ENCODE results near the gene CDH18. TPM values are rescaled to one million over a fixed set of nuclear protein-coding genes. Genes with fewer than 3 reads are reported as not detected.

The CDH18 gene
- total RNA-seq, 1 donor from 2014 or later = not detected

GRCh38 chr5:19923742-19924141 is 64.3 kb downstream of the CDH18 start:
- ATAC-seq (ENCODE audit: low read depth) (no peak), DNase-seq (no peak)
- Mint-ChIP-seq H3K27me3 (no peaks in the 10 kb centered on the region), H3K4me3 (no peak overlapping the region), H3K9me3 (peaks cover 2% of the 10 kb centered on the region), H3K36me3 (ENCODE audit: low read depth) (no peaks in the 10 kb centered on the region), H3K27ac (no peak overlapping the region), H3K4me1 (no peaks in the 10 kb centered on the region)
- ChIA-PET CTCF (no interaction called here), POLR2A (no interaction called here)
- TF ChIP-seq CTCF (IDR thresholded peaks at IDR 0.05) = no peak
- intact Hi-C loops (cut with micrococcal nuclease) = no loop called here

- no peaks in the 10 kb centered on the region for H3K4me1 Mint-ChIP-seq
- H3K27me3 Mint-ChIP-seq = no peaks in the 10 kb centered on the region
- no peaks in the 10 kb centered on the region for H3K36me3 Mint-ChIP-seq (ENCODE audit: low read depth)
- POLR2A ChIA-PET = no interaction called here
- ATAC-seq (ENCODE audit: low read depth) (no peak), DNase-seq (no peak)
- no peak for TF ChIP-seq CTCF (IDR thresholded peaks at IDR 0.05)
- CTCF ChIA-PET = no interaction called here
- H3K4me3 Mint-ChIP-seq = no peak overlapping the region
- peaks cover 2% of the 10 kb centered on the region for H3K9me3 Mint-ChIP-seq
- no peak overlapping the region for H3K27ac Mint-ChIP-seq
- intact Hi-C loops (cut with micrococcal nuclease) = no loop called here
Measured at GRCh38 chr5:19920761-19921160, 67.2 kb downstream of the CDH18 start.

- Mint-ChIP-seq H3K9me3 (peaks cover 2% of the 10 kb centered on the region), H3K27ac (no peak overlapping the region), H3K4me3 (no peak overlapping the region), H3K27me3 (no peaks in the 10 kb centered on the region), H3K36me3 (ENCODE audit: low read depth) (no peaks in the 10 kb centered on the region), H3K4me1 (no peaks in the 10 kb centered on the region)
- no peak for DNase-seq
- intact Hi-C loops (cut with micrococcal nuclease) = no loop called here
- TF ChIP-seq CTCF (IDR thresholded peaks at IDR 0.05) = no peak
- POLR2A ChIA-PET = no interaction called here
- ATAC-seq (ENCODE audit: low read depth) = no peak
- CTCF ChIA-PET = no interaction called here
Measured at GRCh38 chr5:19918780-19919179, 69.2 kb downstream of the CDH18 start.

GRCh38 chr5:19917588-19918122 is 70.3 kb downstream of the CDH18 start:
- Mint-ChIP-seq H3K4me3 (no peak overlapping the region), H3K9me3 (peaks cover 2% of the 10 kb centered on the region), H3K36me3 (ENCODE audit: low read depth) (no peaks in the 10 kb centered on the region), H3K27ac (no peak overlapping the region), H3K27me3 (no peaks in the 10 kb centered on the region), H3K4me1 (no peaks in the 10 kb centered on the region)
- ChIA-PET CTCF (no interaction called here), POLR2A (no interaction called here)
- intact Hi-C loops (cut with micrococcal nuclease) = no loop called here
- ATAC-seq (ENCODE audit: low read depth) (no peak), DNase-seq (no peak)
- TF ChIP-seq CTCF (IDR thresholded peaks at IDR 0.05) = no peak

GRCh38 chr5:19910136-19910535 is 77.9 kb downstream of the CDH18 start:
- intact Hi-C loops (cut with micrococcal nuclease) = no loop called here
- ATAC-seq (ENCODE audit: low read depth) (no peak), DNase-seq (no peak)
- Mint-ChIP-seq H3K9me3 (peaks cover 3% of the 10 kb centered on the region), H3K4me3 (no peak overlapping the region), H3K27ac (no peak overlapping the region), H3K4me1 (no peaks in the 10 kb centered on the region), H3K36me3 (ENCODE audit: low read depth) (no peaks in the 10 kb centered on the region), H3K27me3 (no peaks in the 10 kb centered on the region)
- ChIA-PET POLR2A (no interaction called here), CTCF (no interaction called here)
- TF ChIP-seq CTCF (IDR thresholded peaks at IDR 0.05) = no peak

All from activated B cell treated with CpG ODN at 0.5 μM for 24 hours (primary cell).